K562 (cell line): ENCODE data around the gene PDIA4. TPM values are rescaled to one million over a fixed set of nuclear protein-coding genes. Genes with fewer than 3 reads are reported as not detected.

Experiments used
- ATAC-seq: fragments of 200-7000 bp; cut with Tn5 transposase; 3 replicates; pipeline ENCODE4 v1.9.1; 2020; ENCODE audit warnings: moderate library complexity
- BruUV-seq: library from RNA; stranded (reverse); fragments of 400-500 nt; replicated peaks from 2 replicates; lab custom pipeline; 2021; lab: Mats Ljungman, UMichigan
- CTCF ChIA-PET: fragments of 300-600 bp; formaldehyde crosslinking; extraction: SDS; loops from one replicate; lab custom pipeline; 2021; ENCODE audit warnings: low intra/inter-chr PET ratio; lab: Yijun Ruan, JAX
- POLR2A ChIA-PET: fragments of 300-600, 350-650 bp; sonication (Branson Sonifier 250); formaldehyde crosslinking; extraction: SDS; loops from one replicate; lab custom pipeline; 2021; ENCODE audit warnings: antibody characterized with exemption, inconsistent platforms; lab: Yijun Ruan, JAX
- DNase-seq, 4 experiments: peaks; one replicate each; pipeline versions ENCODE4 v3.0.0 to v3.0.0-alpha.2; 2011 to 2018; ENCODE audit warnings: low spot score in 3 of 4, mixed read lengths in 3 of 4; ENCODE audit errors: extremely low read depth in 1 of 4
- FAIRE-seq: peaks from 2 replicates; lab custom pipeline; 2011; peaks lifted over from hg19 to GRCh38; lab: Jason Lieb, UNC
- H2AFZ ChIP-seq: 2 replicates; pipeline ENCODE4 v1.6.0; 2011; ENCODE audit warnings: low read depth, low read length, control low read depth, inconsistent platforms
- H3K27ac ChIP-seq: fragments of 200-600 bp; 3 replicates; pipeline ENCODE4 v1.8.0; 2011; ENCODE audit warnings: low read depth, mild to moderate bottlenecking, control low read depth, inconsistent platforms, low read length, moderate library complexity, mixed read lengths; ENCODE audit errors: extremely low read depth
- H3K27me3 ChIP-seq, 2 experiments: fragments of 300-600 bp in 1 of 2; 2 replicates in 1 of 2; 3 replicates in 1 of 2; pipeline versions ENCODE4 v1.6.0 to v1.8.0; 2011; ENCODE audit warnings: inconsistent platforms in 2 of 2, low read length in 2 of 2, mild to moderate bottlenecking in 1 of 2, mixed read lengths in 1 of 2, moderate library complexity in 1 of 2; ENCODE audit not compliant: control insufficient read depth in 2 of 2, insufficient read depth in 2 of 2
- H3K36me3 ChIP-seq: fragments of 300-600 bp; 3 replicates; pipeline ENCODE4 v1.8.0; 2011; ENCODE audit warnings: mild to moderate bottlenecking, low read length, inconsistent platforms; ENCODE audit not compliant: control insufficient read depth, insufficient read depth
- H3K4me1 ChIP-seq, 2 experiments: fragments of 200-600 bp in 1 of 2; replicated peaks in 1 of 2; 2 replicates in 1 of 2; 3 replicates in 1 of 2; pipeline versions ENCODE4 v1.5.1 to v1.8.0; 2011; ENCODE audit warnings: inconsistent platforms in 2 of 2, low read length in 2 of 2, mild to moderate bottlenecking in 1 of 2, mixed read lengths in 1 of 2, moderate library complexity in 1 of 2; ENCODE audit not compliant: control insufficient read depth in 2 of 2, insufficient read depth in 2 of 2
- H3K4me2 ChIP-seq: 2 replicates; pipeline ENCODE4 v1.6.1; 2011; ENCODE audit warnings: low read length, control low read depth, inconsistent platforms, mixed read lengths; ENCODE audit not compliant: insufficient read depth
- H3K4me3 ChIP-seq: fragments of 200-600 bp; sonication (generic), shearing (Covaris generic); 2 replicates; pipeline ENCODE4 v1.5.1; 2016; ENCODE audit warnings: control low read depth, inconsistent platforms
- H3K79me2 ChIP-seq: fragments of 200-600 bp; 3 replicates; pipeline ENCODE4 v1.8.0; 2011; ENCODE audit warnings: low read length, inconsistent platforms; ENCODE audit not compliant: control insufficient read depth, insufficient read depth
- H3K9ac ChIP-seq, 2 experiments: 2 replicates each; pipeline versions ENCODE4 v1.6.0 to v1.6.1; 2011; ENCODE audit warnings: low read depth in 2 of 2, low read length in 2 of 2, control low read depth in 1 of 2, inconsistent platforms in 1 of 2, mild to moderate bottlenecking in 1 of 2, mixed read lengths in 1 of 2; ENCODE audit not compliant: insufficient read depth in 1 of 2
- H3K9me1 ChIP-seq: one replicate; pipeline ENCODE4 v1.6.0; 2011; ENCODE audit warnings: inconsistent platforms, mild to moderate bottlenecking, low read length, moderate library complexity; ENCODE audit not compliant: control insufficient read depth, insufficient read depth
- H3K9me3 ChIP-seq: replicated peaks from 2 replicates; pipeline ENCODE4 v1.5.1; 2011; ENCODE audit warnings: low read depth, low read length, inconsistent platforms; ENCODE audit not compliant: control insufficient read depth, insufficient read depth
- H4K20me1 ChIP-seq: replicated peaks from 2 replicates; pipeline ENCODE4 v1.6.1; 2011; ENCODE audit warnings: low read length, inconsistent platforms, mixed read lengths; ENCODE audit not compliant: control insufficient read depth, insufficient read depth
- ADNP ChIP-seq: fragments of 200-800 bp; sonication (Bioruptor generic); IDR thresholded peaks from 2 replicates; pipeline ENCODE4 v1.6.1; 2016; ENCODE audit warnings: missing genetic modification characterization, missing compliant biosample characterization
- BRD9 ChIP-seq: fragments of 450-650 bp; IDR thresholded peaks from 2 replicates; pipeline ENCODE4 v1.6.1; 2018; ENCODE audit warnings: low read depth; ENCODE audit not compliant: partially characterized antibody
- FOXP1 ChIP-seq: sonication (generic); formaldehyde crosslinking; IDR thresholded peaks from 2 replicates; pipeline ENCODE4 v1.8.0; 2022; ENCODE audit warnings: mild to moderate bottlenecking, missing genetic modification reagents
- MEF2D ChIP-seq: conservative IDR thresholded peaks from 2 replicates; pipeline ENCODE4 v1.6.1; 2016; ENCODE audit warnings: low read depth, missing genetic modification characterization, missing compliant biosample characterization
- SOX6 ChIP-seq: fragments of 450-650 bp; IDR thresholded peaks from 2 replicates; pipeline ENCODE4 v1.6.1; 2014; ENCODE audit warnings: mild to moderate bottlenecking
- ZBTB1 ChIP-seq: sonication (generic); formaldehyde crosslinking; IDR thresholded peaks from 2 replicates; pipeline ENCODE4 v1.8.1; 2023; ENCODE audit warnings: missing genetic modification reagents, low read depth, mild to moderate bottlenecking, borderline replicate concordance
- ZBTB17 ChIP-seq: fragments of 450-650 bp; formaldehyde crosslinking; IDR thresholded peaks from 2 replicates; pipeline ENCODE4 v1.4.0; 2020; ENCODE audit warnings: mild to moderate bottlenecking
- ZNF217 ChIP-seq: sonication (generic); formaldehyde crosslinking; IDR thresholded peaks from 2 replicates; pipeline ENCODE4 v1.8.0; 2022; ENCODE audit warnings: mild to moderate bottlenecking, missing genetic modification reagents
- ZNF589 ChIP-seq: fragments of 200-800 bp; sonication (Bioruptor generic); IDR thresholded peaks from 2 replicates; pipeline ENCODE4 v1.6.1; 2016; ENCODE audit warnings: low read depth, missing genetic modification characterization, missing compliant biosample characterization
- WGBS: fragments of 100-300 bp; shearing (Covaris generic); methylation state at CpG from one replicate; pipeline ENCODE4 v1.1.6; 2016; ENCODE audit warnings: low coverage, mixed read lengths; ENCODE audit not compliant: insufficient coverage; ENCODE audit errors: missing lambda C conversion rate; 5-methylcytosine and 5-hydroxymethylcytosine counted together
- in situ Hi-C: fragments of 300-500 bp; cut with MboI; formaldehyde crosslinking; loops from 4 replicates; pipeline ENCODE4 v1.15.0; 2018; ENCODE audit warnings: inconsistent platforms, mixed read lengths
- intact Hi-C: fragments of 100-400 bp; cut with micrococcal nuclease; formaldehyde crosslinking; loops from 2 replicates; pipeline ENCODE4 v1.14.2; 2022
- polyA plus RNA-seq, 8 experiments: library from polyadenylated mRNA; depleted of rRNA in 4 of 8; stranded (reverse) in 5 of 8; unstranded in 3 of 8; fragments of >200 nt; fragmentation: Nextera tagmentation in 2 of 8; fragmentation: Illumina TruSeq in 1 of 8; extraction: Ambion mirVana in 2 of 8; extraction: Trizol in 1 of 8; gene quantifications; 2 replicates each; pipeline versions ENCODE4 v1.2.1 to v1.2.3, GENCODE V29; 2011 to 2014; ENCODE audit warnings: inconsistent platforms in 1 of 8, missing spikeins in 1 of 8
- total RNA-seq, 7 experiments: library from RNA; depleted of rRNA in 6 of 7; stranded (reverse); fragments of >200 nt in 6 of 7; fragmentation: Illumina TruSeq in 2 of 7; extraction: Trizol in 2 of 7; gene quantifications; 2 replicates each; pipeline versions ENCODE4 v1.2.1 to v1.2.3, GENCODE V29; 2011 to 2021; ENCODE audit warnings: low replicate concordance in 1 of 7
- TF ChIP-seq, protein P1 (sequence below): IDR thresholded peaks from 3 replicates; pipeline ENCODE4 v1.6.1; 2011; ENCODE audit warnings: borderline replicate concordance, mild to moderate bottlenecking; ENCODE audit not compliant: insufficient read length, insufficient read depth
- TF ChIP-seq, protein P2 (sequence below), 2 experiments: fragments of 450-650 bp in 1 of 2; IDR thresholded peaks; 2 replicates each; pipeline ENCODE4 v1.6.1; 2011 to 2017; ENCODE audit warnings: low read depth in 2 of 2, antibody characterized with exemption in 1 of 2, borderline replicate concordance in 1 of 2, low read length in 1 of 2, mild to moderate bottlenecking in 1 of 2, mixed read lengths in 1 of 2; ENCODE audit not compliant: control insufficient read depth in 1 of 2
- TF ChIP-seq, protein P3 (sequence below), 2 experiments: IDR thresholded peaks in 1 of 2; conservative IDR thresholded peaks in 1 of 2; 2 replicates each; pipeline ENCODE4 v1.6.1; 2016; ENCODE audit warnings: low read depth in 2 of 2, mild to moderate bottlenecking in 1 of 2, missing compliant biosample characterization in 1 of 2, missing genetic modification characterization in 1 of 2, moderate library complexity in 1 of 2

PDIA4 gene
- total and polyA plus RNA-seq, 9 of the 15 experiments (the other 6 are each of a cell fraction or from before 2014, with no cell fraction given): 9.1 to 175 (median 146) TPM

DNA sequence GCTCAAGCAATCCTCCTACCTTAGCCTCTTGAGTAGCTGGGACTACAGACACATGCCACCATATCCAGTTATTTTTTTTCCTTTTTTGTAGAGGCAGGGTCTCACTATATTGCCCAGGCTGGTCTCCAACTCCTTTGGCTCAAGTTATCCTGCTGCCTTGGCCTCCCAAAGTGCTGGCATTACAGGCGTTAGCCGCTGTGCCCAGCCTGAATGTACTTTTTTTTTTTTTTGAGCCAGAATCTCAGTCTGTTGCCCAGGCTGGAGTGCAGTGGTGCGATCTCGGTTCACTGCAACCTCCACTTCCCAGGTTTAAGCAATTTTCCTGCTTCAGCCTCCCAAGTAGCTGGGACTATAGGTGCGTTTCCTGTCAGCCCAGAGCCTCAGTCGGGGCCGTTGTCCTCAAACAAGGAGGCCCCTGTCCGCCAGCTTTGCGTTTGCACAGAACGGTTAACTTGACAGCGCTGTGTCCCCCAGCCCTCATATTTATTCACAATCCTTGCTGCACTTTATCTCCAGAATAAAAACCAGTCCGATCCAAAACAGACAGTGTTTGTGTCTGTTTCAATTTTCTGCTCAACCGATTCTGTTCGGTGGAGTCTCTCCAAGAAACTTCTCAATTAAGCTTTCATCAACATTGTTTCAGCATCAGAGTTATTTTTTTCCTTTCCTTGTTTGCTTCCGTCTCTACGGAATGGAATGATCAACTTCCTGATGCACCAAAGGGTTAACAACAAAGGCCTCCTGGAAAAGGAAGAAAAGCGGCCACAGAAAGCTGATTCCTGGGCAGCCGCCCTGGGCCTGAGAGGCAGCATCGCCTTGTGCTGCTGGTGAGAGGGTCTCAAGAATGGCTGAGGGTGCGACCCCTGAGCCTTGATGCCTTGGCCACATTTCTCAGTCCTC lies 64.5 kb downstream of the PDIA4 start:
- Histone ChIP-seq H3K9me1 (no peaks in the 10 kb centered on the region), H4K20me1 (no peaks in the 10 kb centered on the region), H3K27me3 (no peaks in the 10 kb centered on the region), H3K36me3 (no peaks in the 10 kb centered on the region), H3K4me3 (peak overlapping the region; percentile 49), H3K9me3 (no peaks in the 10 kb centered on the region), H3K27ac (0 out of 3 replicates have a peak overlapping the region, but pooled peaks have one; percentile 0), H2AFZ (peak overlapping the region; percentile 84), H3K9ac (peak overlapping the region; percentile 19 to 86), H3K4me1 (peaks cover 16 to 33% of the 10 kb centered on the region in 2 experiments; a peak in 4 of 5 replicates), H3K4me2 (peak overlapping the region; percentile 73), H3K79me2 (no peaks in the 10 kb centered on the region)
- WGBS: 45% methylated on average over 20 of the region's 20 CpGs
- DNase-seq (peak in 1 of 4 experiments; percentile 33), ATAC-seq (no peak), FAIRE-seq (no peak)
- ChIA-PET POLR2A (interaction anchor here (0.7 to 1.9 kb wide), 4 partner anchors 23 to 417 kb away, joined by 3 to 7 read pairs (median 4); partner anchors contain the start of gene CUL1), CTCF (interaction anchor here (0.6 to 2.9 kb wide), 7 partner anchors 108 to 699 kb away, joined by 3 to 33 read pairs (median 6); no protein-coding TSS in a partner anchor)
- in situ Hi-C loops: loop anchor here (5.0 to 25.0 kb wide), 3 partner anchors 377 to 699 kb away; partner anchors contain the start of gene C7orf33
- BruUV-seq: no TSS peak
- intact Hi-C loops: loop anchor here (1.0 to 5.0 kb wide), 6 partner anchors 23 to 460 kb away; partner anchors contain the start of genes CUL1, EZH2 and ZNF786
- TF ChIP-seq MEF2D (tag) (no peak), ZNF589 (CRISPR knock-in tag) (no peak), FOXP1 (no peak; the same call in 1 of the 2 replicates), BRD9 (no peak), ZBTB1 (no peak), SOX6 (no peak), ADNP (peak; percentile 57), ZNF217 (no peak), ZBTB17 (CRISPR knock-in tag) (no peak)
- TF ChIP-seq, protein P1, sequence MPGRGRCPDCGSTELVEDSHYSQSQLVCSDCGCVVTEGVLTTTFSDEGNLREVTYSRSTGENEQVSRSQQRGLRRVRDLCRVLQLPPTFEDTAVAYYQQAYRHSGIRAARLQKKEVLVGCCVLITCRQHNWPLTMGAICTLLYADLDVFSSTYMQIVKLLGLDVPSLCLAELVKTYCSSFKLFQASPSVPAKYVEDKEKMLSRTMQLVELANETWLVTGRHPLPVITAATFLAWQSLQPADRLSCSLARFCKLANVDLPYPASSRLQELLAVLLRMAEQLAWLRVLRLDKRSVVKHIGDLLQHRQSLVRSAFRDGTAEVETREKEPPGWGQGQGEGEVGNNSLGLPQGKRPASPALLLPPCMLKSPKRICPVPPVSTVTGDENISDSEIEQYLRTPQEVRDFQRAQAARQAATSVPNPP: no peak
- TF ChIP-seq, protein P2, sequence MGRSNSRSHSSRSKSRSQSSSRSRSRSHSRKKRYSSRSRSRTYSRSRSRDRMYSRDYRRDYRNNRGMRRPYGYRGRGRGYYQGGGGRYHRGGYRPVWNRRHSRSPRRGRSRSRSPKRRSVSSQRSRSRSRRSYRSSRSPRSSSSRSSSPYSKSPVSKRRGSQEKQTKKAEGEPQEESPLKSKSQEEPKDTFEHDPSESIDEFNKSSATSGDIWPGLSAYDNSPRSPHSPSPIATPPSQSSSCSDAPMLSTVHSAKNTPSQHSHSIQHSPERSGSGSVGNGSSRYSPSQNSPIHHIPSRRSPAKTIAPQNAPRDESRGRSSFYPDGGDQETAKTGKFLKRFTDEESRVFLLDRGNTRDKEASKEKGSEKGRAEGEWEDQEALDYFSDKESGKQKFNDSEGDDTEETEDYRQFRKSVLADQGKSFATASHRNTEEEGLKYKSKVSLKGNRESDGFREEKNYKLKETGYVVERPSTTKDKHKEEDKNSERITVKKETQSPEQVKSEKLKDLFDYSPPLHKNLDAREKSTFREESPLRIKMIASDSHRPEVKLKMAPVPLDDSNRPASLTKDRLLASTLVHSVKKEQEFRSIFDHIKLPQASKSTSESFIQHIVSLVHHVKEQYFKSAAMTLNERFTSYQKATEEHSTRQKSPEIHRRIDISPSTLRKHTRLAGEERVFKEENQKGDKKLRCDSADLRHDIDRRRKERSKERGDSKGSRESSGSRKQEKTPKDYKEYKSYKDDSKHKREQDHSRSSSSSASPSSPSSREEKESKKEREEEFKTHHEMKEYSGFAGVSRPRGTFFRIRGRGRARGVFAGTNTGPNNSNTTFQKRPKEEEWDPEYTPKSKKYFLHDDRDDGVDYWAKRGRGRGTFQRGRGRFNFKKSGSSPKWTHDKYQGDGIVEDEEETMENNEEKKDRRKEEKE (IDR thresholded peaks at IDR 0.05; ENCODE audit: borderline replicate concordance in 1 of 2, control insufficient read depth in 1 of 2, low read depth in 2 of 2, low read length in 1 of 2): no peak
- TF ChIP-seq, protein P3, sequence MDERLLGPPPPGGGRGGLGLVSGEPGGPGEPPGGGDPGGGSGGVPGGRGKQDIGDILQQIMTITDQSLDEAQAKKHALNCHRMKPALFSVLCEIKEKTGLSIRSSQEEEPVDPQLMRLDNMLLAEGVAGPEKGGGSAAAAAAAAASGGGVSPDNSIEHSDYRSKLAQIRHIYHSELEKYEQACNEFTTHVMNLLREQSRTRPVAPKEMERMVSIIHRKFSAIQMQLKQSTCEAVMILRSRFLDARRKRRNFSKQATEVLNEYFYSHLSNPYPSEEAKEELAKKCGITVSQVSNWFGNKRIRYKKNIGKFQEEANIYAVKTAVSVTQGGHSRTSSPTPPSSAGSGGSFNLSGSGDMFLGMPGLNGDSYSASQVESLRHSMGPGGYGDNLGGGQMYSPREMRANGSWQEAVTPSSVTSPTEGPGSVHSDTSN (CRISPR knock-in tag; IDR thresholded peaks at IDR 0.05; ENCODE audit: low read depth): no peak
- TF ChIP-seq, protein P3 (tag; conservative IDR thresholded peaks at IDR 0.05; ENCODE audit: low read depth): no peak
